C4-2B (cell line): Measurements from ENCODE around the gene P3H3.

Source experiments
- H3K27ac ChIP-seq: fragments of 450-650 bp; 2 replicates; pipeline ENCODE4 v1.5.1; 2017
- CTCF ChIP-seq: fragments of 450-650 bp; conservative IDR thresholded peaks from 2 replicates; pipeline ENCODE4 v1.5.1; 2017; ENCODE audit warnings: mild to moderate bottlenecking
- ZFX ChIP-seq: fragments of 450-650 bp; IDR thresholded peaks from 2 replicates; pipeline ENCODE4 v1.6.1; 2017

Gene P3H3

GRCh38 chr12:6853626-6854025, 25.4 kb downstream of the P3H3 start:
- H3K27ac ChIP-seq = peak overlapping the region; percentile 92; the same call in 1 of the 2 replicates
- TF ChIP-seq ZFX (no peak), CTCF (no peak)

DNA sequence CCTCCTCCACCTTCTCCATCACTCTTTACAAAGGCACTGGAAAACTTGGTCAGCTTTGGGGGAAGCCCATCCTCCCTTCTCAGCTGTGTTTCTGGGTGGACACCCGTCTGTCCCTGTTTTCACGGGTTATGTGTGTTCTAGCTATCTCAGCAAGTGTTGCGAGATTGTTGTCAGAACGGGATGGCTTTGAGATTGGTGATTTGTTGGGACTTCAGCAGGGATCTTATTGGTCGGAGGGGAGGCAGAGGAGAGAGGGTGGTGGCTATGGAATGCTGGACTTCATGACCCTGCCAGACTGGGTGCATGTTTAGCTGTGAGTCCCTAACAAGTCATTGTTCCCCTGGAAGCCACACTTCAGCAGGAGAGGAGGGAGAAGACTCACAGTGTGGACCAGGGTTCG, 25.8 kb downstream of the P3H3 start:
- no peak for TF ChIP-seq ZFX
- no peak for TF ChIP-seq CTCF

DNA sequence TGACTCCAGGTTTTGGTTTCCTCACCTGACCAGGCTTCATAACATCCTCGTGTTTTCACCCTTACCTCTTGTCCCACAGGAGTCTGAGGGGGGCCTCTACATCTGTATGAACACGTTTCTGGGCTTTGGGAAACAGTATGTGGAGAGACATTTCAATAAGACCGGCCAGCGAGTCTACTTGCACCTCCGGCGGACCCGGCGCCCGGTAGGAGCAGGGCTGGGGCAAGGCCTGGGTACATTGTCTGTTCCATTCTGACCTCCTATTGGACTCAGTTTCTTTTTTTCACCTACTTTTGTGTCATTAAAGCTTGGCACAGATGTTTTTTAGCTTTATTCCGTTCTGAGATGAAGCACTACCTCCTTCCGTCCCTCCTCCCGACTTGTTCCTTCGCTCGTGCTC, 27.1 kb downstream of the P3H3 start:
- TF ChIP-seq ZFX (no peak), CTCF (no peak)
- no peak overlapping the region for H3K27ac ChIP-seq

More for the DNA sequence above, 25.8 kb downstream of the P3H3 start:
- H3K27ac ChIP-seq = no peak overlapping the region

GRCh38 chr12:6858799-6859198, 30.6 kb downstream of the P3H3 start:
- TF ChIP-seq ZFX = no peak
- no peak for TF ChIP-seq CTCF
- H3K27ac ChIP-seq = no peak overlapping the region

- H3K27ac ChIP-seq = no peak overlapping the region
- no peak for TF ChIP-seq ZFX
- no peak for TF ChIP-seq CTCF
These were observed 31.9 kb downstream of the P3H3 start for GRCh38 chr12:6860116-6860515.

- H3K27ac ChIP-seq = no peak overlapping the region
- no peak for TF ChIP-seq CTCF
- TF ChIP-seq ZFX = no peak
These were observed 32.7 kb downstream of the P3H3 start for GRCh38 chr12:6860942-6861341.

GRCh38 chr12:6861391-6861790, 33.2 kb downstream of the P3H3 start:
- no peak for TF ChIP-seq CTCF
- no peak for TF ChIP-seq ZFX
- no peak overlapping the region for H3K27ac ChIP-seq

GRCh38 chr12:6863033-6863432, 34.8 kb downstream of the P3H3 start:
- TF ChIP-seq CTCF (no peak), ZFX (no peak)
- H3K27ac ChIP-seq = no peak overlapping the region
